HG02852 (cell line): ENCODE results near the gene DNER.
"Not testable (repeated sequence)": the region's sequence is repeated elsewhere in the genome, so short reads cannot be mapped to it uniquely, and the experiment has no call there.

Source experiments
- ATAC-seq: cut with Tn5 transposase; IDR thresholded peaks from one replicate; pipeline ENCODE4 v1.9.1; 2021; ENCODE audit warnings: mild to moderate bottlenecking, moderate library complexity; ENCODE audit not compliant: unreplicated experiment

DNER gene

GRCh38 chr2:229511524-229511923 lies 202.8 kb downstream of the DNER start:
- ATAC-seq: no peak

GRCh38 chr2:229506699-229507098 lies 207.7 kb downstream of the DNER start:
- not testable (repeated sequence) for ATAC-seq

- ATAC-seq: no peak
These were observed 213.1 kb downstream of the DNER start for GRCh38 chr2:229501051-229501794.

DNA sequence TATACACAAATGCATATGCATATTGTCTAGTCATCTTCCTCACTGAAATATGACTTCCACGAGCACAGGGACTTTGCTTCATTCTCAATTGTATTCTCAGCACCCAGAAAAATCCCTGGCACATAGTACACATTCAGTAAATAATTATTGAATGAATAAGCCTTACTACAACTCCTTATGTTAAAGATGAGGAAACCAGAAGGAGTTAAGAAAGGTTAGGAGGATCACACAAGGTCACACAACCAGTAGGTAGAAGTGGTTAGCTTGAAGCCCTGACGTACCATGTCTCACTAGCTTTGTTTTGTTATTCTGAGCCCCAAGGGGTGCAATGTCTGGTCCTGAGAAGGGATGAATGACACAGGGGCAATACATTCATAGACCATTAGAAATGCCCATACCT lies 222.3 kb downstream of the DNER start:
- no peak for ATAC-seq

DNA sequence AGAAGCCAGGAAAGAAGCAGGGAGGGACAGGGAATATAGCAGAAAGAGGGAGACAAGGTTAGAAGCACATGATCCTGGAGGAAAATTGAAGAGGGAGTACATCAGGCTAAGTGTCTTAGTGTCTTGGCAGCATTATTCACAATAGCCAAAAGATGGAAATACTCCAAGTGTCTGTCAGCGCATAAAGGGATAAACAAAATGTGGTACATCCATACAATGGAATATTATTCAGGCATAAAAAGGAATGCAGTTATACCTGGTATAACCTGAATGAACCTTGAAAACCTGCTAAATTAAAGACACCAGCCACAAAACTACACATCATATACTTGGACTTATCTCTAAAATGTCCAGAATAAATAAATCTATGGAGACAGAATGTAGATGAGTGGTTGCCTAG lies 224.2 kb downstream of the DNER start:
- no peak for ATAC-seq

- no peak for ATAC-seq
These were observed 225.3 kb downstream of the DNER start for GRCh38 chr2:229489016-229489415.

GRCh38 chr2:229488232-229488631 lies 226.1 kb downstream of the DNER start:
- no peak for ATAC-seq

- no peak for ATAC-seq
These were observed 227.7 kb downstream of the DNER start for GRCh38 chr2:229486673-229487072.

DNA sequence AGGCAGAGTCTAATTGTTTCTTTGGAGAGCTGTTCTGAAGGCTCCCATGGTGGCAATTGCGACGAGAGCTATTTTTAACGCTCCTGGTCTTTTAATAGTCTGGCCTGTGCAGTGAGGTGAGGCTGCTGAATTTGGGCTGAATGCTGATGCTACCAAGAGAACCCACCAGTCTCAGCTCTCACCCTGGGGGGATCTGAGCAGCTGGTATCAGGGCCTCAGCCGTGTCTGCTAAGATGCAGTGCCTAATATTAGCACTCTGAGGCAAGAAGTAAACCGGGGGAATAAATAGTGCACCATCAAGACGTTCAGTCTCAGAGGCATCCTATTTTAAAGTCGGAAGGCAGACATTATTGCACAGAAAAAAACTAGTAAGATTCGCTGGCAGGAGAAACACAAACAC lies 228.5 kb downstream of the DNER start:
- no peak for ATAC-seq

DNA sequence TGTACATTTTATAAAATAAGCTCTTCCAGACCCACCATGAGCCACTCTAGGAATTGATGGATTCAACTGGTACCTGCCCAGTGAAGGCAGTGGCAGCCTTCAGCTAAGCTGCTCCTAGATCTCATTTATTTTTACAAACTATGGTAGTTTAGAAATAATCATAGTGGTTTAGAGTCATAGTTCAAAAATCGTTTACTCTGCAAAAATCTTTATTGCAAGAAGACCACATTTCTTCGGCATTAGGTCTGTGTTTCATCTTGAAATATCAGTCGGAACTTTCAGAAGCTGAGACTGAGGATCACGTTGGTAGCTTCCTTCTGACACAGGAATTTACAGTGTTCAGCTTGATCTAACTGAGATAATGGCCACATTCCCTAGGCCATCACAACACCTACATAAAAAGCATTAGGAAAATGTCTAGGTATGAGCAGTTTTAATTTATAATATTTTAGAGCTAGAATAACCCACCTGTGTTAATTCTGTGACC lies 237.0 kb downstream of the DNER start:
- ATAC-seq: no peak

- no peak for ATAC-seq
These were observed 238.6 kb downstream of the DNER start for GRCh38 chr2:229475778-229476177.

DNA sequence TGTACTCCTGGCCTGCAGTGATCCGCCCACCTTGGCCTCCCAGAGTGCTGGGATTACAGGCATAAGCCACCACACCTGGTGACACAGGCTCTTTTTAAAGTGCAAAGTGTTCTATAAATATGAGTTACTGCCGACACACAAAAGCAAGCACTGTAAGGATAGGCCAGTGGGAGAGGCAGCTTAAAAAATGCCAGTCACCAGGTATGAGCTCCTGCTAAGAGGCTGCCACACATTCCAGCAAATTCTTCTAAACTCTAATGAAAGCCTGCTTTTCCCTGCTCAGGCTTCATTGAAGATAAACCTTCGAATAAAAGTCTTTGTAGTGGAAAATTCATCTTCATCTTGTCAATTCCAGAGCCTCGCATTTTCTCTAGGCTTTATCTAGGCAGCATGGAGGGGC lies 240.2 kb downstream of the DNER start:
- ATAC-seq: no peak

DNA sequence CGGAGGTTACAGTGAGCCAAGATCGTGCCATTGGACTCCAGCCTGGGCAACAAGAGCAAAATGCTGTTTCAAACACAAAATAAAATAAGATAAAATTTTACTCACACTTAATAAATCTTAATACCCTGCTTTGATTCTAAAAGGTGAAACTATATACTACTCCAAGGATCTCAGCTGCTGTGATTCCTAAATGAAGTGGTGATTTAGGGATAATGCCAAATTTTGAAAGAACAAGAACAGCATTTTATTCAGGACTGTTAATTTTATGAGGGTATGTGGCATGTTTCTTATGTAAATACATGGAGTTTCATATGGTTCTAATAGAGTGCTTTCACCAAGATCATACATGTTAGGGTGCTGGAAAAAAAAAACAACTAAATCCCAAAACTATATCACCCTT lies 243.6 kb downstream of the DNER start:
- no peak for ATAC-seq

DNA sequence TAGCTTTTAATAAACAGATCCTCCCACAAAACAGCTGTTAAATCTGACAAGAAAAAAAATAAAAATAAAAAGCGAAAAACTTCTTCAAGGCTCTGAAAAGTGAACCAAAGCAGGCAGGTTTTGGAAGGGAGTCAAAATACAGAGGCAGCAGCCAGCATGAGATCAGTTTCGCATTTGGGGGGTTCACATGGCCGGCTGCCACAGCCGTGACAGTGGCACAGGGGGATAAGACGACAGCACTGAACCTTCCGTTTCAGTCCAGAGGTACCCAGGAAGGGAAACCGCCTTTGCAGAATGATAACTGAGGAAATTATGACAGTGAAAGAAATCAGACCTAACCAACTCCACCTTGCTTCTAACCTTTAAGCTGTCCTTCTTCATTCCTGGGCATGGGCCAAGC lies 246.6 kb downstream of the DNER start:
- no peak for ATAC-seq

- ATAC-seq: no peak
These were observed 250.5 kb downstream of the DNER start for GRCh38 chr2:229463841-229464346.

DNA sequence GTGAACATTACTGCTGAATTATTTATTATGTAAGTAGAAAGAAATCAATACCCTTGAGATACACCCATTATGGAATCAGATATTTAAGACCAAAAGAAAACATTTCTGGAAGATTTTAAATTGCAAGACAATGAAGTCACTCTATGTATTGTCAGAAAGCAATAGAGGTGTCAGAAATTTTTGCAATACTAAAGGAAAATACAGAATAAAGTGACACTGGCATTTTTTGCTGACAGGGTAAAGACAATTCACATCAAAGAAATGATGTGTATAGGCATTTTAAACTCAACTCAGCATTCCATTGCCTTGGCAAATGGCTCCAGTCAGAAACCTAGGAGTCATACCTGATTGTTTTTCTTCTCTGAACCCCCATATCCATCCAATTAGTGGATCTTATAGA lies 252.2 kb downstream of the DNER start:
- ATAC-seq: no peak

DNA sequence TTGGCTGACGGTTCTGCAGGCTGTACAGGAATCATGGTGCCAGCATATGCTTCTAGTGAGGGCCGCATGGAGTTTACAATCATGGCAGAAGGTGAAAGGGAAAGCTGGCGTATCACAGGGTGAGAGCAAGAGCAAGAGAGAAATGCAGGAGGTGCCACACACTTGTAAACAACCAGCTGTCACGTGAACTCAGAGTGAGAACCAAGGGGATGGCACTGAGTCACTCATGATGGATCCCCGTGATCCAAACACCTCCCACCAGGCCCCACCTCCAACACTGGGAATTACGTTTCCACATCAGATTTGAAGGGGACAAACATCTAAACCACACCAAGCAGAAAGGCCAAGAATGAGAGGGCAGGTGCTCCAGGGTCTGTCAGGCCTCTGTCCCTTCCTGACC lies 258.3 kb downstream of the DNER start:
- ATAC-seq: no peak

GRCh38 chr2:229454934-229455631 lies 259.3 kb downstream of the DNER start:
- no peak for ATAC-seq

DNA sequence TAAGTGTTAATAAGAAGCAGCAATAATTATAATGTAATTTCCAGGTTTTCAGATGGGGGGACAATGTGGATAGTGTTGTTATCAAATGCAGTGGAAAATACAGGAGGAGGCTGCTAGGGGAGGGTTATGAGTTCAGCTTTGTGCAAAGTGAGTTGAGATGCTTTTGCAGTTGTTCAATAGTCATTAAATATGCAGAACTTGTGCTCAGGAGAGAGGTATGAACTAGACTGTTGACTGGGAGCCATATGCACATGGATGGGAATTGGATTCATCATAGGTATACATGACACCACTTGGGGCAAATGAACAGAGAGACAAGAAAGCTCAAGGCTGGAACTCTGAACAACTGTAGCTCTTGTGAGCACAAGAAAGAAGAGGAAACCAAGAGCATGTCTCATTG lies 261.1 kb downstream of the DNER start:
- no peak for ATAC-seq

DNA sequence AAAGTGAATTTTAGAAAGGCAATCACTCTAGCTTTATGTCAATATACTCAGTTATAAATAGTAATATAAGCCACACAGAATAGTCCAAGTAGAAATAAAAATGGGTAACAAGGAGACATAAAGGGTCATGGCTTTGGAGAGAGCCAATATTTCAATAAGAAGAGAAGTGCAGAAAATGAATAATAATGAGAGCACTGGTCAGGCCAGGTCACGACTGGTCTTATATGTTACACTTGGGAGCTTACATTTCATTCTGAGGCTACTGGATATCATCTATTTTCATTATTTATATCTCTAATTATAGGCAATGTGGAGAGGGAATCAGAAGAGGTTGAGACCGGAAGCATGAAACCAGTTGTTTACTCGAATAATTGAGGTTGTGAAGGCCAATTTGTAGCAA lies 262.5 kb downstream of the DNER start:
- no peak for ATAC-seq

- ATAC-seq: no peak
These were observed 267.1 kb downstream of the DNER start for GRCh38 chr2:229447227-229447626.

DNA sequence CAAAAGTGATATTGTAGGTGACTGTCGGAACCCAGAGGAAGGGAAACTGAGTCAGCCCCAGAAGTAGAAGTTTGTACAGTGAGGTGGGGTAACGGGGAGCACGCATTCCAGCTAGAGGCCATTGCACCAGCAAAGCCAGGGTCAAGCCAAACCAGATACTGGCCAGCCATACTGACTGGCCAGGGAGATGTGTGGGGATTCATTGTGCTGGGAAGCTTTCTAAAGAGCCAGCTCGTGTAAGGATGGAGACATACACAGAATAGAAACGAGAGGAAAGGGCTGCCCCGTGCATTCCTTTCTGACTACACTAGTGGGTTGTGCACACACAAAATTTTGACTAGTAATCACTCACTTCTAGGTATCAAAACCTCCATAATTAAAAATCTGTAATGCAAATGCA lies 268.0 kb downstream of the DNER start:
- ATAC-seq: no peak
